HEK293 (cell line): ENCODE data around the gene NDST1.

Experiments used
- CTCF ChIA-PET: fragments of 350-600 bp; formaldehyde crosslinking; extraction: SDS; loops from one replicate; lab custom pipeline; 2021; ENCODE audit warnings: antibody characterized with exemption; lab: Yijun Ruan, JAX
- POLR2A ChIA-PET: fragments of 300-600 bp; formaldehyde crosslinking; extraction: SDS; loops from one replicate; lab custom pipeline; 2020; ENCODE audit warnings: antibody characterized with exemption, inconsistent platforms; lab: Yijun Ruan, JAX
- H3K27ac ChIP-seq: fragments of 200-500 bp; sonication (Bioruptor generic); 2 replicates; pipeline ENCODE4 v1.5.1; 2014; ENCODE audit warnings: low read depth, low read length, control low read depth, inconsistent platforms; ENCODE audit errors: extremely low read depth
- H3K36me3 ChIP-seq, 2 experiments: fragments of 200-500 bp in 1 of 2; sonication (Bioruptor generic) in 1 of 2; 1 replicate in 1 of 2; 2 replicates in 1 of 2; pipeline ENCODE4 v1.5.1; 2014 to 2017; ENCODE audit warnings: inconsistent platforms in 2 of 2, low read length in 2 of 2; ENCODE audit not compliant: control insufficient read depth in 2 of 2, insufficient read depth in 1 of 2
- H3K4me1 ChIP-seq: fragments of 200-500 bp; sonication (Bioruptor generic); 2 replicates; pipeline ENCODE4 v1.5.1; 2014; ENCODE audit warnings: mild to moderate bottlenecking, low read length, inconsistent platforms; ENCODE audit not compliant: control insufficient read depth, insufficient read depth
- H3K4me3 ChIP-seq: 2 replicates; pipeline ENCODE4 v1.5.1; 2011; ENCODE audit warnings: low read depth, mild to moderate bottlenecking, control low read depth, low read length, moderate library complexity
- H3K9me3 ChIP-seq: fragments of 200-500 bp; sonication (Bioruptor generic); 2 replicates; pipeline ENCODE4 v1.5.1; 2014; ENCODE audit warnings: low read depth, low read length, inconsistent platforms; ENCODE audit not compliant: control insufficient read depth, insufficient read depth
- KLF10 ChIP-seq: fragments of 450-650 bp; IDR thresholded peaks from 2 replicates; pipeline ENCODE4 v1.5.1; 2018; ENCODE audit warnings: missing biosample characterization, mild to moderate bottlenecking, missing genetic modification characterization
- KLF9 ChIP-seq: fragments of 450-650 bp; formaldehyde crosslinking; IDR thresholded peaks from 2 replicates; pipeline ENCODE4 v1.5.1; 2016; ENCODE audit warnings: missing biosample characterization, missing genetic modification characterization, low read depth
- MYNN ChIP-seq: fragments of 450-650 bp; formaldehyde crosslinking; IDR thresholded peaks from 2 replicates; pipeline ENCODE4 v1.5.1; 2016; ENCODE audit warnings: missing biosample characterization, missing genetic modification characterization, borderline replicate concordance
- OSR2 ChIP-seq: fragments of 450-650 bp; formaldehyde crosslinking; IDR thresholded peaks from 2 replicates; pipeline ENCODE4 v1.5.1; 2016; ENCODE audit warnings: missing biosample characterization, missing genetic modification characterization
- ZBTB17 ChIP-seq: fragments of 450-650 bp; formaldehyde crosslinking; IDR thresholded peaks from 2 replicates; pipeline ENCODE4 v1.5.1; 2016; ENCODE audit warnings: missing biosample characterization, missing genetic modification characterization
- ZFP3 ChIP-seq: fragments of 450-650 bp; formaldehyde crosslinking; IDR thresholded peaks from 2 replicates; pipeline ENCODE4 v1.5.1; 2016; ENCODE audit warnings: low read depth, missing biosample characterization, missing genetic modification characterization
- ZNF114 ChIP-seq: fragments of 450-650 bp; formaldehyde crosslinking; IDR thresholded peaks from 2 replicates; pipeline ENCODE4 v1.5.0; 2017; ENCODE audit warnings: missing biosample characterization, missing genetic modification characterization
- ZNF121 ChIP-seq: fragments of 450-650 bp; formaldehyde crosslinking; IDR thresholded peaks from 2 replicates; pipeline ENCODE4 v1.5.1; 2016; ENCODE audit warnings: missing biosample characterization, missing genetic modification characterization
- ZNF155 ChIP-seq: fragments of 450-650 bp; formaldehyde crosslinking; IDR thresholded peaks from 2 replicates; pipeline ENCODE4 v1.5.1; 2016; ENCODE audit warnings: missing biosample characterization, missing genetic modification characterization
- ZNF19 ChIP-seq: fragments of 450-650 bp; formaldehyde crosslinking; IDR thresholded peaks from 2 replicates; pipeline ENCODE4; 2016; ENCODE audit warnings: missing biosample characterization, missing genetic modification characterization, low read depth
- ZNF214 ChIP-seq: fragments of 450-650 bp; formaldehyde crosslinking; IDR thresholded peaks from 2 replicates; pipeline ENCODE4 v1.5.1; 2017; ENCODE audit warnings: missing biosample characterization, mild to moderate bottlenecking, missing genetic modification characterization, borderline replicate concordance
- ZNF223 ChIP-seq: fragments of 450-650 bp; formaldehyde crosslinking; IDR thresholded peaks from 2 replicates; pipeline ENCODE4 v1.5.1; 2016; ENCODE audit warnings: missing biosample characterization, missing genetic modification characterization
- ZNF274 ChIP-seq, 2 experiments: fragments of 200-500 bp in 1 of 2; fragments of 450-650 bp in 1 of 2; sonication (Bioruptor generic) in 1 of 2; formaldehyde crosslinking in 1 of 2; IDR thresholded peaks; 2 replicates each; pipeline versions ENCODE4 v1.5.1 to v1.6.1; 2014 to 2016; ENCODE audit warnings: borderline replicate concordance in 1 of 2, inconsistent platforms in 1 of 2, low read length in 1 of 2, missing biosample characterization in 1 of 2, missing genetic modification characterization in 1 of 2
- ZNF549 ChIP-seq: fragments of 450-650 bp; IDR thresholded peaks from 2 replicates; pipeline ENCODE4 v1.5.1; 2018; ENCODE audit warnings: missing biosample characterization, missing genetic modification characterization, mild to moderate bottlenecking, inconsistent platforms, moderate library complexity
- ZNF571 ChIP-seq: fragments of 450-650 bp; formaldehyde crosslinking; IDR thresholded peaks from 2 replicates; pipeline ENCODE4 v1.5.0; 2017; ENCODE audit warnings: missing biosample characterization, missing genetic modification characterization
- ZNF596 ChIP-seq: fragments of 450-650 bp; IDR thresholded peaks from 2 replicates; pipeline ENCODE4 v1.5.0; 2018; ENCODE audit warnings: missing biosample characterization, mild to moderate bottlenecking, missing genetic modification characterization, moderate library complexity
- ZNF600 ChIP-seq: fragments of 450-650 bp; formaldehyde crosslinking; IDR thresholded peaks from 2 replicates; pipeline ENCODE4 v1.5.1; 2016; ENCODE audit warnings: missing biosample characterization, missing genetic modification characterization
- ZNF610 ChIP-seq: fragments of 450-650 bp; formaldehyde crosslinking; IDR thresholded peaks from 2 replicates; pipeline ENCODE4 v1.5.1; 2016; ENCODE audit warnings: missing biosample characterization, missing genetic modification characterization, borderline replicate concordance
- ZNF623 ChIP-seq: fragments of 450-650 bp; formaldehyde crosslinking; IDR thresholded peaks from 2 replicates; pipeline ENCODE4 v1.5.1; 2016; ENCODE audit warnings: missing biosample characterization, missing genetic modification characterization
- ZNF76 ChIP-seq: fragments of 450-650 bp; formaldehyde crosslinking; IDR thresholded peaks from 2 replicates; pipeline ENCODE4; 2016; ENCODE audit warnings: low read depth, missing biosample characterization, missing genetic modification characterization, borderline replicate concordance
- TF ChIP-seq, protein P1 (sequence below): fragments of 450-650 bp; formaldehyde crosslinking; IDR thresholded peaks from 2 replicates; pipeline ENCODE4 v1.5.1; 2016; ENCODE audit warnings: missing biosample characterization, missing genetic modification characterization
- TF ChIP-seq, protein P2 (sequence below): fragments of 450-650 bp; formaldehyde crosslinking; optimal IDR thresholded peaks from 2 replicates; pipeline ENCODE3; 2016; ENCODE audit warnings: missing biosample characterization, mild to moderate bottlenecking, missing genetic modification characterization

Gene NDST1

DNA sequence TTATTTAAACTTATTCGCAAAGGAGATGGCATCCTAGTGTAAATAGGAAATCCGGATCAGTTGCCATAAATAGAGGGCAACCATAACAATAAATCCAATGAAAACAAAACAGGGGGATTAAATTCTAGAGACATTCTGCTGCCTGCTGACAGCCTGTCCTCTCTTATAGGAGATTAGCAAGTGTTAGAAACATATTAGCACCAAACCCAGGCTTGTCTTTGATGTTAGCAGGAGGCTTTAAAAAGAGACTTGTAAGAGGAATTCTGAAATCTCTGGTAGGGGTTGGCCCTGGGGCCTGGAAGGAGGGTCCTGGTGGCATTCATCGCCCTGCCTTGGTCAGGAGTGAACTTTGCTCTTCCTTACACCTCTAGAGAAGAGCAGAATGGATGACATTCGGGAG, 21.6 kb downstream of the NDST1 start:
- H3K4me1 ChIP-seq = no peaks in the 10 kb centered on the region
- POLR2A ChIA-PET = no interaction called here
- no peak for TF ChIP-seq ZNF571 (tag by site-specific recombination)
- no peak for TF ChIP-seq ZNF19 (tag by site-specific recombination)
- TF ChIP-seq ZNF623 = no peak
- TF ChIP-seq ZNF121 (tag by site-specific recombination) = no peak
- TF ChIP-seq OSR2 (tag by site-specific recombination) = no peak
- no peak for TF ChIP-seq ZNF223 (tag by site-specific recombination)
- no peaks in the 10 kb centered on the region for H3K9me3 ChIP-seq
- peaks cover 9 to 53% of the 10 kb centered on the region in 2 experiments; a peak in 2 of 3 replicates for H3K36me3 ChIP-seq
- CTCF ChIA-PET = interaction anchor here (0.6 kb wide), 1 partner anchor 14 kb away, joined by 3 read pairs; no protein-coding TSS in a partner anchor
- H3K4me3 ChIP-seq = no peak overlapping the region
- H3K27ac ChIP-seq = no peak overlapping the region

GRCh38 chr5:150530423-150530822, 22.5 kb downstream of the NDST1 start:
- Histone ChIP-seq H3K27ac (no peak overlapping the region), H3K9me3 (no peaks in the 10 kb centered on the region), H3K4me3 (no peak overlapping the region), H3K4me1 (no peaks in the 10 kb centered on the region), H3K36me3 (peaks cover 9 to 62% of the 10 kb centered on the region in 2 experiments; a peak in 2 of 3 replicates)
- CTCF ChIA-PET = interaction anchor here (0.6 to 2.1 kb wide), 4 partner anchors 12 to 230 kb away, joined by 3 to 7 read pairs (median 4); no protein-coding TSS in a partner anchor
- POLR2A ChIA-PET = no interaction called here
- TF ChIP-seq ZBTB17 (tag by site-specific recombination) (0 out of 2 replicates have a peak, but pooled peaks have one; percentile 7), KLF9 (tag by site-specific recombination) (no peak), ZNF600 (tag by site-specific recombination) (no peak), ZNF114 (tag by site-specific recombination) (no peak), ZFP3 (tag by site-specific recombination) (no peak)

GRCh38 chr5:150530951-150531588, 23.1 kb downstream of the NDST1 start:
- TF ChIP-seq MYNN (peak; percentile 64), KLF10 (tag by site-specific recombination) (no peak), ZNF214 (tag by site-specific recombination) (no peak)
- Histone ChIP-seq H3K4me1 (no peaks in the 10 kb centered on the region), H3K4me3 (no peak overlapping the region), H3K9me3 (no peaks in the 10 kb centered on the region), H3K36me3 (peaks cover 11 to 68% of the 10 kb centered on the region in 2 experiments; a peak in 2 of 3 replicates), H3K27ac (no peak overlapping the region)
- POLR2A ChIA-PET = no interaction called here
- CTCF ChIA-PET = interaction anchor here (0.6 to 2.1 kb wide), 5 partner anchors 12 to 1411 kb away, joined by 3 to 7 read pairs (median 3); no protein-coding TSS in a partner anchor

DNA sequence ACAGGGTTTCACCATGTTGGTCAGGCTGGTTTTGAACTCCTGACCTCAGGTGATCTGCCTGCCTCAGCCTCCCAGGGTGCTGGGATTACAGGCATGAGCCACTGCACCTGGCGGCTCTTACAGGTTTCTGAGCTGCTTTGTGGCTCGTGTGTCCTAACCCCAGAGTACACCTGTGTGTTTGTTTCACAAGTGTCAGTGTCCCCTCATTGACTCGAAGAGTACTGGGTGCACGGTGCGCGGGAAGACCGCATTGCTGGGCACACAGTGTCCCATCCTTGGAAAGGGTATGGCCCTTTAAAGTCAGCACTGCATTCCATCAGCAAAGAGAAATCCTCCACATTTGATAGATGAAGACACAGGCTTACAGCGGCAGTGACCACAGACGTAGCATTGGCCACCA, 23.8 kb downstream of the NDST1 start:
- TF ChIP-seq ZNF76 (tag by site-specific recombination) (no peak), ZNF155 (tag by site-specific recombination) (no peak), ZNF549 (tag by site-specific recombination) (no peak), ZNF610 (tag by site-specific recombination) (no peak), ZNF274 (IDR thresholded peaks at IDR 0.05; ENCODE audit: low read length) (no peak), ZNF274 (tag by site-specific recombination; IDR thresholded peaks at IDR 0.05; ENCODE audit: borderline replicate concordance) (no peak), ZNF596 (tag by site-specific recombination) (no peak)
- TF ChIP-seq, protein P1, sequence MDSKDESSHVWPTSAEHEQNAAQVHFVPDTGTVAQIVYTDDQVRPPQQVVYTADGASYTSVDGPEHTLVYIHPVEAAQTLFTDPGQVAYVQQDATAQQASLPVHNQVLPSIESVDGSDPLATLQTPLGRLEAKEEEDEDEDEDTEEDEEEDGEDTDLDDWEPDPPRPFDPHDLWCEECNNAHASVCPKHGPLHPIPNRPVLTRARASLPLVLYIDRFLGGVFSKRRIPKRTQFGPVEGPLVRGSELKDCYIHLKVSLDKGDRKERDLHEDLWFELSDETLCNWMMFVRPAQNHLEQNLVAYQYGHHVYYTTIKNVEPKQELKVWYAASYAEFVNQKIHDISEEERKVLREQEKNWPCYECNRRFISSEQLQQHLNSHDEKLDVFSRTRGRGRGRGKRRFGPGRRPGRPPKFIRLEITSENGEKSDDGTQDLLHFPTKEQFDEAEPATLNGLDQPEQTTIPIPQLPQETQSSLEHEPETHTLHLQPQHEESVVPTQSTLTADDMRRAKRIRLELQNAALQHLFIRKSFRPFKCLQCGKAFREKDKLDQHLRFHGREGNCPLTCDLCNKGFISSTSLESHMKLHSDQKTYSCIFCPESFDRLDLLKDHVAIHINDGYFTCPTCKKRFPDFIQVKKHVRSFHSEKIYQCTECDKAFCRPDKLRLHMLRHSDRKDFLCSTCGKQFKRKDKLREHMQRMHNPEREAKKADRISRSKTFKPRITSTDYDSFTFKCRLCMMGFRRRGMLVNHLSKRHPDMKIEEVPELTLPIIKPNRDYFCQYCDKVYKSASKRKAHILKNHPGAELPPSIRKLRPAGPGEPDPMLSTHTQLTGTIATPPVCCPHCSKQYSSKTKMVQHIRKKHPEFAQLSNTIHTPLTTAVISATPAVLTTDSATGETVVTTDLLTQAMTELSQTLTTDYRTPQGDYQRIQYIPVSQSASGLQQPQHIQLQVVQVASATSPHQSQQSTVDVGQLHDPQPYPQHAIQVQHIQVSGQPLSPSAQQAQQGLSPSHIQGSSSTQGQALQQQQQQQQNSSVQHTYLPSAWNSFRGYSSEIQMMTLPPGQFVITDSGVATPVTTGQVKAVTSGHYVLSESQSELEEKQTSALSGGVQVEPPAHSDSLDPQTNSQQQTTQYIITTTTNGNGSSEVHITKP = no peak
- TF ChIP-seq, protein P2, sequence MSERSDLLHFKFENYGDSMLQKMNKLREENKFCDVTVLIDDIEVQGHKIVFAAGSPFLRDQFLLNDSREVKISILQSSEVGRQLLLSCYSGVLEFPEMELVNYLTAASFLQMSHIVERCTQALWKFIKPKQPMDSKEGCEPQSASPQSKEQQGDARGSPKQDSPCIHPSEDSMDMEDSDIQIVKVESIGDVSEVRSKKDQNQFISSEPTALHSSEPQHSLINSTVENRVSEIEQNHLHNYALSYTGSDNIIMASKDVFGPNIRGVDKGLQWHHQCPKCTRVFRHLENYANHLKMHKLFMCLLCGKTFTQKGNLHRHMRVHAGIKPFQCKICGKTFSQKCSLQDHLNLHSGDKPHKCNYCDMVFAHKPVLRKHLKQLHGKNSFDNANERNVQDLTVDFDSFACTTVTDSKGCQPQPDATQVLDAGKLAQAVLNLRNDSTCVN (tag by site-specific recombination) = no peak
- TF ChIP-seq, all 188 proteins: peak for 0
- Histone ChIP-seq H3K27ac (no peak overlapping the region), H3K4me3 (no peak overlapping the region), H3K4me1 (no peaks in the 10 kb centered on the region), H3K36me3 (peaks cover 17 to 71% of the 10 kb centered on the region in 2 experiments; a peak in 2 of 3 replicates), H3K9me3 (no peaks in the 10 kb centered on the region)
- CTCF ChIA-PET = interaction anchor here (0.6 to 2.1 kb wide), 3 partner anchors 13 to 1411 kb away, joined by 3 to 7 read pairs (median 3); no protein-coding TSS in a partner anchor
- POLR2A ChIA-PET = no interaction called here
